Neural crest cell (in vitro differentiated cells): Measurements from ENCODE around the gene FOXC2. TPM values are rescaled to one million over a fixed set of nuclear protein-coding genes. Genes with fewer than 3 reads are reported as not detected.

Experiments used
- DNase-seq: peaks from one replicate; pipeline ENCODE4 v3.0.0; 2021; ENCODE audit warnings: low read depth, mixed read lengths, low spot score
- H3K27ac Mint-ChIP-seq: one replicate; pipeline ENCODE4 v1.8.0; 2021; ENCODE audit warnings: mild to moderate bottlenecking, mixed read lengths; ENCODE audit not compliant: unreplicated experiment
- H3K27me3 Mint-ChIP-seq: 2 replicates; pipeline ENCODE4 v1.8.0; 2021; ENCODE audit warnings: low read depth, mild to moderate bottlenecking, mixed read lengths
- H3K36me3 Mint-ChIP-seq: 2 replicates; pipeline ENCODE4 v1.8.0; 2021; ENCODE audit warnings: low read depth, mild to moderate bottlenecking, mixed read lengths
- H3K4me1 Mint-ChIP-seq: 2 replicates; pipeline ENCODE4 v1.8.0; 2021; ENCODE audit warnings: mixed read lengths
- H3K4me3 Mint-ChIP-seq: one replicate; pipeline ENCODE4 v1.8.0; 2021; ENCODE audit warnings: mild to moderate bottlenecking, mixed read lengths
- H3K9me3 Mint-ChIP-seq: 2 replicates; pipeline ENCODE4 v1.8.0; 2021; ENCODE audit warnings: mixed read lengths
- CTCF ChIP-seq: fragments of 200-600 bp; sonication (generic); conservative IDR thresholded peaks from 2 replicates; pipeline ENCODE4 v1.5.0; 2021; ENCODE audit warnings: antibody characterized with exemption, mild to moderate bottlenecking
- total RNA-seq: library from RNA; stranded (reverse); gene quantifications from 2 replicates; pipeline ENCODE4 v1.2.1, GENCODE V29; 2021

The FOXC2 gene
- total RNA-seq, 1 donor from 2014 or later = not detected

GRCh38 chr16:86554599-86554916 is 12.1 kb upstream of the FOXC2 start:
- H3K4me1 Mint-ChIP-seq = peaks cover 18% of the 10 kb centered on the region
- H3K9me3 Mint-ChIP-seq = no peaks in the 10 kb centered on the region
- peaks cover 15% of the 10 kb centered on the region for H3K27me3 Mint-ChIP-seq
- no peaks in the 10 kb centered on the region for H3K36me3 Mint-ChIP-seq
- H3K4me3 Mint-ChIP-seq = peak overlapping the region; percentile 87
- TF ChIP-seq CTCF = no peak
- H3K27ac Mint-ChIP-seq = peak overlapping the region; percentile 95
- no peak for DNase-seq

DNA sequence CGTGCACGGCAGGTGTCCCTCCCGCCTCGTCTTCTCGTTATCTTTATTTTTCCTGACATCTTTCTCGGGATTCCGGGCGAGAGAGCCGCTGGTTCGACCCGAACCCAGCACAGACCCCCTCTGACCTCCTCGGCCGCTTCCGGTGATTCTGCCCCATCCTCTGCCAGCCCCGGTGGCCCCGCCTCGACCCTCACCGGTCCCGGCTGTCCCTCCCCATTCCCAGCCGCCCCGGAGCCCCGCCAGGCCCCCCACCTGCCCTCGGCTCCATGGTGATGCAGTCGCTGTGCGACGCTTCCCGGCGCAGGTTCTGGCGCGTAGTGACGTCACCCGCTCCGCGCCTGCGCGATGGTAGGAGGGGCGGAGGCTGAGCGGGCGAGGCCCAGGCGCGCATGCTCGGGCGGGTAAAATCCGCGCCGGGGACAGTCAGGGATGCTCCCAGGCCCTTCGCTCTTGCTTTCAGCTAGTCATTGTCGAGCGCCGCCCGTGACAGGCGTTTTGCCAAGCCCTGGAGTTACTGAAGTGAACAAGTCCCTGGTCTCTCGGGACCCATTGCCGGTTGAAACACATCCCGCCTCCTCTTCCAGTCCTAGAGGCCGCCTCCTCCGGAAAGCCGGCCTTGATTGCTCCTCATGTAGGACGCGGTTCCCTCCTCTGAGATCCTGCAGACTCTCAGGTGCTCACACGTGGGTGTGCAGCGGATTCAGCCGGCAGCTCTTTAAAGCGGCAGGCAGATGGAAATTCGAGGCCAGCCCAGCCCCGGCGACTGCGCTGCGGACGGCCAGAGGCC is 11.5 kb upstream of the FOXC2 start, which contains the start of gene MTHFSD:
Gene MTHFSD, minus strand, starts transcription at position 319 of the 787 bp plus-strand sequence. Its CDS starts 51 bp downstream, at position 268.
- no peak for TF ChIP-seq CTCF
- Mint-ChIP-seq H3K36me3 (no peaks in the 10 kb centered on the region), H3K4me1 (peaks cover 18% of the 10 kb centered on the region), H3K27ac (peak within 1 kb of the TSS; percentile 95), H3K4me3 (peak within 1 kb of the TSS; percentile 87), H3K9me3 (no peaks in the 10 kb centered on the region), H3K27me3 (peaks cover 16% of the 10 kb centered on the region)
- peak; percentile 69 for DNase-seq

DNA sequence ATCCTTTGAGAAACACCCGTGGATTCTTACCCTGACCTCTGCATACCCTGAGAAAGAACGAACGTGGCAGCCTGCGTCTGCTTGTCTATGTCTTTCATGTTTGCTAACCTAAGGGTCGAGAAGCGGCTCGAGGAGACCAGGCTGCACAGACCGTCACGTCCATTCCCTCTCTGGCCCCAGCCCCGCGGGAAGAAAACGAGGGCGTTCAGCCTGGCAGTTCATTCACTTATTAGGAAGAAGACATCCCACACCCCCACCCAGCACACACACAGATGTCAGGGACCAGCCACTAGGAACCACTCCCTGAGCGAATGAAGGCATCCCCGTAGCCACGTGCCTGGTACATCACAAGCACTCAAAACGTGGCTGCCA is 10.9 kb upstream of the FOXC2 start:
- no peaks in the 10 kb centered on the region for H3K9me3 Mint-ChIP-seq
- H3K4me3 Mint-ChIP-seq = peak overlapping the region; percentile 87
- DNase-seq = no peak
- H3K4me1 Mint-ChIP-seq = peaks cover 18% of the 10 kb centered on the region
- H3K27ac Mint-ChIP-seq = peak overlapping the region; percentile 95
- H3K27me3 Mint-ChIP-seq = peaks cover 18% of the 10 kb centered on the region
- TF ChIP-seq CTCF = no peak
- H3K36me3 Mint-ChIP-seq = no peaks in the 10 kb centered on the region

- Mint-ChIP-seq H3K4me1 (peaks cover 18% of the 10 kb centered on the region), H3K27me3 (peaks cover 22% of the 10 kb centered on the region), H3K36me3 (no peaks in the 10 kb centered on the region), H3K4me3 (peak overlapping the region; percentile 87), H3K9me3 (no peaks in the 10 kb centered on the region), H3K27ac (no peak overlapping the region)
- TF ChIP-seq CTCF = no peak
- no peak for DNase-seq
Measured at GRCh38 chr16:86556576-86556975, 10.1 kb upstream of the FOXC2 start.

DNA sequence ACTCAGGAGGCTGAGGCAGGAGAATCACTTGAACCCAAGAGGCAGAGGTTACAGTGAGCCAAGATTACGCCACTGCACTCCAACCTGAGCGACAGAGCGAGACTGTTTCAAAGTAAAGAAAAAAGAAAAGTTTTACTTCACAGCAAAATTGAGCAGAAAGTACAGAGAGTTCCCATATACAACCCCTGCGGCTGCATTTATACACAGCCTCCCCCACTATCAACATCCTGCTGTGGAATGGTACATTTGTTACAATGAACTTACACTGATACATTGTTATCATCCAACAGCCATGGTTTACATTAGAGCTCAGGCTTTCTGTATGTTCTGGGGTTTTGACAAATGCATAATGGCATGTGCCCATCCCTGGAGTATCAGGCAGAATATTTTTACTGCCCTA is 9.0 kb upstream of the FOXC2 start:
- Mint-ChIP-seq H3K4me3 (no peak overlapping the region), H3K9me3 (no peaks in the 10 kb centered on the region), H3K27me3 (peaks cover 29% of the 10 kb centered on the region), H3K4me1 (peaks cover 13% of the 10 kb centered on the region), H3K36me3 (no peaks in the 10 kb centered on the region), H3K27ac (no peak overlapping the region)
- no peak for DNase-seq
- no peak for TF ChIP-seq CTCF
